OCI-LY1 (cell line): Measurements from ENCODE around the gene FTO.

Experiments
- H2AFZ ChIP-seq: fragments of 200-600 bp; sonication (generic), shearing (Covaris generic); 2 replicates; pipeline ENCODE4 v1.6.0; 2014; ENCODE audit warnings: antibody characterized with exemption, mild to moderate bottlenecking, low read length
- H3F3A ChIP-seq: fragments of 200-600 bp; sonication (generic), shearing (Covaris generic); 2 replicates; pipeline ENCODE4 v1.6.0; 2014; ENCODE audit warnings: mild to moderate bottlenecking, antibody characterized with exemption, low read length, moderate library complexity; ENCODE audit not compliant: insufficient read depth
- H3K27ac ChIP-seq: fragments of 200-600 bp; sonication (generic); 2 replicates; pipeline ENCODE4 v1.5.1; 2014; ENCODE audit warnings: low read length, mixed run types, mild to moderate bottlenecking, low read depth; ENCODE audit not compliant: poor library complexity, severe bottlenecking
- H3K27me3 ChIP-seq: fragments of 200-600 bp; sonication (generic); 2 replicates; pipeline ENCODE4 v1.6.0; 2014; ENCODE audit warnings: antibody characterized with exemption, mild to moderate bottlenecking, low read length, moderate library complexity; ENCODE audit not compliant: insufficient read depth
- H3K36me3 ChIP-seq: fragments of 200-600 bp; sonication (generic); 2 replicates; pipeline ENCODE4 v1.6.1; 2014; ENCODE audit warnings: mild to moderate bottlenecking, antibody characterized with exemption, low read length, moderate library complexity, mixed read lengths; ENCODE audit not compliant: insufficient read depth
- H3K4me1 ChIP-seq: fragments of 200-600 bp; sonication (generic); 2 replicates; pipeline ENCODE4 v1.5.1; 2014; ENCODE audit warnings: mild to moderate bottlenecking, low read length, moderate library complexity; ENCODE audit not compliant: insufficient read depth, severe bottlenecking
- H3K4me2 ChIP-seq: fragments of 200-600 bp; sonication (generic), shearing (Covaris generic); 2 replicates; pipeline ENCODE4 v1.6.1; 2014; ENCODE audit warnings: low read length
- H3K4me3 ChIP-seq: fragments of 200-600 bp; sonication (generic); 2 replicates; pipeline ENCODE4 v1.5.1; 2014; ENCODE audit warnings: low read length, low read depth, mild to moderate bottlenecking, mixed read lengths; ENCODE audit not compliant: poor library complexity, severe bottlenecking
- H3K79me2 ChIP-seq: fragments of 200-600 bp; shearing (Covaris generic); 2 replicates; pipeline ENCODE4 v1.6.1; 2016; ENCODE audit warnings: mixed run types, low read length, mixed read lengths; ENCODE audit not compliant: insufficient read depth
- H3K9ac ChIP-seq: fragments of 200-600 bp; sonication (generic), shearing (Covaris generic); 2 replicates; pipeline ENCODE4 v1.6.1; 2014; ENCODE audit warnings: mild to moderate bottlenecking, low read length, mixed read lengths
- H3K9me2 ChIP-seq: fragments of 200-600 bp; sonication (generic), shearing (Covaris generic); 2 replicates; pipeline ENCODE4 v1.6.1; 2014; ENCODE audit warnings: low read depth, mild to moderate bottlenecking, low read length, mixed read lengths
- H3K9me3 ChIP-seq: fragments of 200-600 bp; shearing (Covaris generic); 2 replicates; pipeline ENCODE4 v1.6.1; 2014; ENCODE audit warnings: low read length, mixed read lengths
- H4K20me1 ChIP-seq: fragments of 200-600 bp; sonication (generic), shearing (Covaris generic); 2 replicates; pipeline ENCODE4 v1.6.0; 2016; ENCODE audit warnings: mild to moderate bottlenecking, low read length; ENCODE audit not compliant: insufficient read depth
- EZH2 ChIP-seq: fragments of 200-600 bp; sonication (generic), shearing (Covaris generic); IDR thresholded peaks from 2 replicates; pipeline ENCODE4 v1.8.0; 2017; ENCODE audit warnings: borderline replicate concordance, mixed run types, mild to moderate bottlenecking, antibody characterized with exemption, low read length, moderate library complexity, mixed read lengths
- TF ChIP-seq, protein P1 (sequence below): fragments of 200-600 bp; sonication (generic), shearing (Covaris generic); IDR thresholded peaks from 2 replicates; pipeline ENCODE4 v1.5.1; 2017; ENCODE audit warnings: mild to moderate bottlenecking, antibody characterized with exemption, low read length, moderate library complexity, mixed read lengths

The FTO gene

DNA sequence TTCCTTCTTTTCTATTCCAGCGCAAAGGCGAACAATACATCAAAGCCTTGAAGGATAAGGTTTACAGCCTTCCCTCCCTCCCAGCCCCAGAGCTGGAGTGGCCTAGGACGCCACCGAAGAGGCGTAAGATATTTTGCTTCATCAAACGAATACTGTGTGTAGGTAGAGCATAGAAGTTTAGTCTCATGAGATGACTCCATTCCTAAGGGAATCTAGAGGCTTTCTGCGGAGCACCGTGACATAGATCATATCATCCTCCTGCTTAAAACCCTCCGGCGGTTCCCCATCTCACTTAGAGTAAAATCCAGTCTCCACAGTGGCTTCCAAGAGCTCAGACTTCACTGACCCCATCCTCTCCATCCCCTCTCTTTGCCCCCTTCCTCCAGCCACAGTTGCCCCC lies 390.7 kb downstream of the FTO start:
- Histone ChIP-seq H3K9me2 (no peaks in the 10 kb centered on the region), H3F3A (no peaks in the 10 kb centered on the region), H4K20me1 (no peaks in the 10 kb centered on the region), H3K27me3 (no peaks in the 10 kb centered on the region), H3K27ac (no peak overlapping the region), H2AFZ (no peak overlapping the region), H3K4me2 (no peak overlapping the region), H3K4me3 (no peak overlapping the region), H3K36me3 (no peaks in the 10 kb centered on the region), H3K9me3 (no peaks in the 10 kb centered on the region), H3K4me1 (no peaks in the 10 kb centered on the region), H3K9ac (no peak overlapping the region), H3K79me2 (no peaks in the 10 kb centered on the region)
- TF ChIP-seq, protein P1, sequence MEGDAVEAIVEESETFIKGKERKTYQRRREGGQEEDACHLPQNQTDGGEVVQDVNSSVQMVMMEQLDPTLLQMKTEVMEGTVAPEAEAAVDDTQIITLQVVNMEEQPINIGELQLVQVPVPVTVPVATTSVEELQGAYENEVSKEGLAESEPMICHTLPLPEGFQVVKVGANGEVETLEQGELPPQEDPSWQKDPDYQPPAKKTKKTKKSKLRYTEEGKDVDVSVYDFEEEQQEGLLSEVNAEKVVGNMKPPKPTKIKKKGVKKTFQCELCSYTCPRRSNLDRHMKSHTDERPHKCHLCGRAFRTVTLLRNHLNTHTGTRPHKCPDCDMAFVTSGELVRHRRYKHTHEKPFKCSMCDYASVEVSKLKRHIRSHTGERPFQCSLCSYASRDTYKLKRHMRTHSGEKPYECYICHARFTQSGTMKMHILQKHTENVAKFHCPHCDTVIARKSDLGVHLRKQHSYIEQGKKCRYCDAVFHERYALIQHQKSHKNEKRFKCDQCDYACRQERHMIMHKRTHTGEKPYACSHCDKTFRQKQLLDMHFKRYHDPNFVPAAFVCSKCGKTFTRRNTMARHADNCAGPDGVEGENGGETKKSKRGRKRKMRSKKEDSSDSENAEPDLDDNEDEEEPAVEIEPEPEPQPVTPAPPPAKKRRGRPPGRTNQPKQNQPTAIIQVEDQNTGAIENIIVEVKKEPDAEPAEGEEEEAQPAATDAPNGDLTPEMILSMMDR, result no peak
- TF ChIP-seq EZH2, result no peak

DNA sequence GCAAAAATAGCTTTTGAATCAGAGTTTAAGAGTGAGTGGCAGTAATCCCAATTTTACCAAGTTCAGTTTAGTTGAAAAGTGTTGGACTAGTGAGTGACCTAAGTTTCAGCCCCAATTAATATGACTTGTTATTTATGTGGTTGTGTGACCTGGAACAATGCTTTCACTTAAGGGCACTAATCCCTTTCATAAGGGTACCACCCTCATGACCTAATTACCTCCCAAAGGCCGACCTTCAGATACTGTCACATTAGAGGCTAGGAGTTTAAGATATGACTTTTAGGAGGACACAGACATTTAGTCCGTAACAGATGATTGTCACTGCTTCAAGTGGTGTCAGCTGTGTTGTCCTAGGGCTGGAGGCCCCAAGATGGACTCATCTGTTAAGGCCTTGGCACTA lies 392.7 kb downstream of the FTO start:
- Histone ChIP-seq H3K4me3 (no peak overlapping the region), H3K9me2 (no peaks in the 10 kb centered on the region), H3K9ac (no peak overlapping the region), H4K20me1 (no peaks in the 10 kb centered on the region), H3K9me3 (no peaks in the 10 kb centered on the region), H3K27ac (no peak overlapping the region), H3K27me3 (no peaks in the 10 kb centered on the region), H3K79me2 (no peaks in the 10 kb centered on the region), H3K4me1 (no peaks in the 10 kb centered on the region), H3F3A (no peaks in the 10 kb centered on the region), H2AFZ (no peak overlapping the region), H3K4me2 (no peak overlapping the region), H3K36me3 (no peaks in the 10 kb centered on the region)
- TF ChIP-seq, protein P1, result no peak
- no peak for TF ChIP-seq EZH2

DNA sequence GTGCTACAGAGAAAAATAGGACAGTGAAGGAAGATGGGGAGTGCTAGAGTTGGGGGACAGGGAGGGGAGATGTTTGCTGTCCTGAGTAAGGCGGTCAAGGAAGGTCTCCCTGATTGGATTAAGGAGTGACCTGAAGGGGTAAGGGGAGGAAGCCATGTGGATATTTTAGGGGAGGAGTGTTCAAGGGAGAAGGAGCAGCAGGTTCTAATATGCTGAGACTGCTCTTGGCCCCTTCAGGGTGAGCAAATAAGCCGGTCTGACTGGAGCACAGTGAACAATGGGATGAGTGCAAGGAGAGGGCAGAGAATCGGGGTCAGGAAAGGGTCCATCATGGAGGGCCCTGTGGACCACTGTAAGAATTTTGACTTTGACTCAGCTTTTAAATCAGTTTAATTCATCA lies 393.8 kb downstream of the FTO start:
- Histone ChIP-seq H3K27me3 (no peaks in the 10 kb centered on the region), H3K9me2 (no peaks in the 10 kb centered on the region), H4K20me1 (no peaks in the 10 kb centered on the region), H3K4me1 (no peaks in the 10 kb centered on the region), H3K79me2 (no peaks in the 10 kb centered on the region), H3F3A (no peaks in the 10 kb centered on the region), H3K9ac (no peak overlapping the region), H3K4me3 (no peak overlapping the region), H3K4me2 (no peak overlapping the region), H3K36me3 (no peaks in the 10 kb centered on the region), H3K27ac (no peak overlapping the region), H2AFZ (no peak overlapping the region), H3K9me3 (no peaks in the 10 kb centered on the region)
- no peak for TF ChIP-seq EZH2
- TF ChIP-seq, protein P1, result no peak
